Erythroblast (primary cell): ENCODE results near the gene ARAP1.

Source experiments
- GATA1 ChIP-seq: IDR thresholded peaks from 2 replicates; pipeline ENCODE4 v1.6.1; 2011; ENCODE audit warnings: low read depth, mild to moderate bottlenecking, control low read depth, low read length, moderate library complexity
- POLR2A ChIP-seq: IDR thresholded peaks from 2 replicates; pipeline ENCODE4 v1.6.1; 2011; ENCODE audit warnings: mild to moderate bottlenecking, low read length

DNA sequence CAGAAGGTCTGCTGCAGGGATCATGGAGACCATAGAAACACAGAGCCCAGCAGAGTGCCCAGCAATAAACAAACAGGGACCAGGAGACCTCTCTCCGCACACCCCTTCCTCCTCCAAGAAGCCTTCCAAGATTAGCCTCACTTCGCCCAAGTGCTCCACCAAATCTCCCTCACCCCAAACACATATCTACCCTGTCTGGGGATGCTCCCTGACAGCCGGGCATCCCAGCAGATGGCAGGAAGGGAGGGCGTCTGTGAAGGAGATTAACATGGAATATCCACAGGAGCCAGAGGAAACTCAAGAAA is 26.5 kb downstream of the ARAP1 start:
- no peak for TF ChIP-seq POLR2A
- TF ChIP-seq GATA1, result no peak
